Activated CD8-positive, alpha-beta memory T cell treated with anti-CD3 and anti-CD28 coated beads for 24 hours (primary cell): ENCODE results near the gene SDF4.

Experiments used
- DNase-seq: peaks from one replicate; pipeline ENCODE4 v3.0.0-alpha.2; 2020

SDF4 gene

GRCh38 chr1:1240822-1241587 is 9.2 kb upstream of the SDF4 start:
- DNase-seq = no peak

GRCh38 chr1:1240348-1240732 is 8.5 kb upstream of the SDF4 start:
- no peak for DNase-seq

- no peak for DNase-seq
Observed at GRCh38 chr1:1239614-1240347, 8.0 kb upstream of the SDF4 start.

GRCh38 chr1:1239227-1239613 is 7.4 kb upstream of the SDF4 start:
- no peak for DNase-seq

GRCh38 chr1:1238702-1239178 is 6.9 kb upstream of the SDF4 start:
- no peak for DNase-seq

GRCh38 chr1:1237874-1238701 is 6.3 kb upstream of the SDF4 start:
- no peak for DNase-seq

GRCh38 chr1:1236945-1237873 is 5.4 kb upstream of the SDF4 start:
- no peak for DNase-seq

GRCh38 chr1:1236176-1236763 is 4.5 kb upstream of the SDF4 start:
- no peak for DNase-seq

GRCh38 chr1:1235016-1235744 is 3.4 kb upstream of the SDF4 start:
- no peak for DNase-seq

- no peak for DNase-seq
Observed at GRCh38 chr1:1234180-1234808, 2.5 kb upstream of the SDF4 start.

GRCh38 chr1:1233567-1233892 is 1.7 kb upstream of the SDF4 start:
- DNase-seq = no peak

- DNase-seq = no peak
Observed at GRCh38 chr1:1232796-1233566, 1.2 kb upstream of the SDF4 start.

GRCh38 chr1:1232208-1232795 is 501 bp upstream of the SDF4 start, which contains the start of gene B3GALT6:
Gene B3GALT6 (plus strand): TSS chr1:1232237. CDS start chr1:1232279, 42 bp downstream.
- DNase-seq = peak; percentile 80

- no peak for DNase-seq
Observed at GRCh38 chr1:1230656-1231399, 973 bp downstream of the SDF4 start.

- DNase-seq = no peak
Observed at GRCh38 chr1:1229770-1230169, 2.0 kb downstream of the SDF4 start.

GRCh38 chr1:1228596-1229321 is 3.0 kb downstream of the SDF4 start:
- no peak for DNase-seq

- no peak for DNase-seq
Observed at GRCh38 chr1:1228187-1228586, 3.6 kb downstream of the SDF4 start.

- DNase-seq = no peak
Observed at GRCh38 chr1:1227386-1227785, 4.4 kb downstream of the SDF4 start.
